Measurements from ENCODE around the gene ACCS.

Gene ACCS

GRCh38 chr11:44043157-44043556, 22.9 kb upstream of the ACCS start:
- no peak for DNase-seq

- no peak for DNase-seq
Observed at GRCh38 chr11:44046182-44046581, 19.9 kb upstream of the ACCS start.

- DNase-seq, result no peak
Observed at GRCh38 chr11:44047298-44047697, 18.8 kb upstream of the ACCS start.

- no peak for DNase-seq
Observed at GRCh38 chr11:44047931-44048431, 18.1 kb upstream of the ACCS start, which contains the start of gene ACCSL. TSS of gene ACCSL (plus strand) at chr11:44047981. CDS start at chr11:44048037, 56 bp downstream.

GRCh38 chr11:44049832-44050231, 16.2 kb upstream of the ACCS start:
- no peak for DNase-seq

GRCh38 chr11:44051171-44051570, 14.9 kb upstream of the ACCS start:
- DNase-seq, result no peak

- DNase-seq, result no peak
Observed at GRCh38 chr11:44057340-44057739, 8.7 kb upstream of the ACCS start.

GRCh38 chr11:44058275-44058674, 7.8 kb upstream of the ACCS start:
- no peak for DNase-seq

- no peak for DNase-seq
Observed at GRCh38 chr11:44065161-44065661, 859 bp upstream of the ACCS start.

- no peak for DNase-seq
Observed at GRCh38 chr11:44066732-44067141, 667 bp downstream of the ACCS start.

- DNase-seq, result no peak
Observed at GRCh38 chr11:44067266-44067665, 1.2 kb downstream of the ACCS start.

GRCh38 chr11:44068180-44068579, 2.1 kb downstream of the ACCS start:
- no peak for DNase-seq

- no peak for DNase-seq
Observed at GRCh38 chr11:44071157-44071556, 5.1 kb downstream of the ACCS start.

- DNase-seq, result no peak
Observed at GRCh38 chr11:44072757-44073658, 6.9 kb downstream of the ACCS start.

GRCh38 chr11:44078794-44079193, 12.7 kb downstream of the ACCS start:
- no peak for DNase-seq

GRCh38 chr11:44079376-44079775, 13.3 kb downstream of the ACCS start:
- DNase-seq, result no peak

- DNase-seq, result no peak
Observed at GRCh38 chr11:44080951-44081350, 14.9 kb downstream of the ACCS start.

GRCh38 chr11:44082645-44083044, 16.6 kb downstream of the ACCS start:
- no peak for DNase-seq

- no peak for DNase-seq
Observed at GRCh38 chr11:44083433-44083832, 17.4 kb downstream of the ACCS start.

- no peak for DNase-seq
Observed at GRCh38 chr11:44083906-44084305, 17.8 kb downstream of the ACCS start.

GRCh38 chr11:44085330-44085729, 19.3 kb downstream of the ACCS start:
- no peak for DNase-seq

GRCh38 chr11:44088377-44088776, 22.3 kb downstream of the ACCS start:
- DNase-seq, result no peak

- no peak for DNase-seq
Observed at GRCh38 chr11:44088871-44089270, 22.8 kb downstream of the ACCS start.

GRCh38 chr11:44090539-44090938, 24.5 kb downstream of the ACCS start:
- DNase-seq, result no peak
